ENCODE measurements around the gene GET4. TPM values are rescaled to one million over a fixed set of nuclear protein-coding genes. Genes with fewer than 3 reads are reported as not detected.

Gene GET4
- total RNA-seq, 1 experiment from 2014 or later = 90.9 TPM

- Histone ChIP-seq H3K4me1 (ENCODE audit: control insufficient read depth, insufficient read depth, low read length) (peaks cover 12% of the 10 kb centered on the region), H3K9me3 (ENCODE audit: control insufficient read depth, insufficient read depth, low read depth, low read length) (no peaks in the 10 kb centered on the region), H3K36me3 (ENCODE audit: control insufficient read depth, insufficient read depth, low read length) (peaks cover 3% of the 10 kb centered on the region; the same call in 1 of the 2 replicates), H3K4me3 (ENCODE audit: low read depth in 2 of 2, low read length in 2 of 2) (no peak overlapping the region), H3K27ac (ENCODE audit: low read length) (no peak overlapping the region), H3K27me3 (ENCODE audit: control insufficient read depth, insufficient read depth, low read length) (no peaks in the 10 kb centered on the region)
- intact Hi-C loops (cut with micrococcal nuclease; ENCODE audit: unreplicated experiment) = no loop called here
- DNase-seq (ENCODE audit: low read depth, low spot score) (no peak), ATAC-seq (no peak)
- BruUV-seq (replicated peaks) = no TSS peak
- TF ChIP-seq POLR2AphosphoS5 (IDR thresholded peaks at IDR 0.05; ENCODE audit: low read depth, low read length) (no peak), SIN3A (IDR thresholded peaks at IDR 0.05; ENCODE audit: borderline replicate concordance, insufficient read depth, low read depth, low read length) (no peak), TCF7L2 (IDR thresholded peaks at IDR 0.05; ENCODE audit: low read depth, low read length) (no peak), REST (IDR thresholded peaks at IDR 0.05; ENCODE audit: insufficient read depth in 1 of 2, low read depth in 2 of 2, low read length in 1 of 2) (no peak)
- TF ChIP-seq, protein P1, sequence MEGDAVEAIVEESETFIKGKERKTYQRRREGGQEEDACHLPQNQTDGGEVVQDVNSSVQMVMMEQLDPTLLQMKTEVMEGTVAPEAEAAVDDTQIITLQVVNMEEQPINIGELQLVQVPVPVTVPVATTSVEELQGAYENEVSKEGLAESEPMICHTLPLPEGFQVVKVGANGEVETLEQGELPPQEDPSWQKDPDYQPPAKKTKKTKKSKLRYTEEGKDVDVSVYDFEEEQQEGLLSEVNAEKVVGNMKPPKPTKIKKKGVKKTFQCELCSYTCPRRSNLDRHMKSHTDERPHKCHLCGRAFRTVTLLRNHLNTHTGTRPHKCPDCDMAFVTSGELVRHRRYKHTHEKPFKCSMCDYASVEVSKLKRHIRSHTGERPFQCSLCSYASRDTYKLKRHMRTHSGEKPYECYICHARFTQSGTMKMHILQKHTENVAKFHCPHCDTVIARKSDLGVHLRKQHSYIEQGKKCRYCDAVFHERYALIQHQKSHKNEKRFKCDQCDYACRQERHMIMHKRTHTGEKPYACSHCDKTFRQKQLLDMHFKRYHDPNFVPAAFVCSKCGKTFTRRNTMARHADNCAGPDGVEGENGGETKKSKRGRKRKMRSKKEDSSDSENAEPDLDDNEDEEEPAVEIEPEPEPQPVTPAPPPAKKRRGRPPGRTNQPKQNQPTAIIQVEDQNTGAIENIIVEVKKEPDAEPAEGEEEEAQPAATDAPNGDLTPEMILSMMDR (IDR thresholded peaks at IDR 0.05) = no peak
- POLR2A ChIA-PET = no interaction called here
- CTCF ChIA-PET = no interaction called here
- in situ Hi-C loops (cut with HindIII; ENCODE audit: low pct_unique_long_range_greater_than_20kb, low sequenced_read_pairs) = no loop called here
Observed at GRCh38 chr7:898460-898854, 22.1 kb downstream of the GET4 start.

DNA sequence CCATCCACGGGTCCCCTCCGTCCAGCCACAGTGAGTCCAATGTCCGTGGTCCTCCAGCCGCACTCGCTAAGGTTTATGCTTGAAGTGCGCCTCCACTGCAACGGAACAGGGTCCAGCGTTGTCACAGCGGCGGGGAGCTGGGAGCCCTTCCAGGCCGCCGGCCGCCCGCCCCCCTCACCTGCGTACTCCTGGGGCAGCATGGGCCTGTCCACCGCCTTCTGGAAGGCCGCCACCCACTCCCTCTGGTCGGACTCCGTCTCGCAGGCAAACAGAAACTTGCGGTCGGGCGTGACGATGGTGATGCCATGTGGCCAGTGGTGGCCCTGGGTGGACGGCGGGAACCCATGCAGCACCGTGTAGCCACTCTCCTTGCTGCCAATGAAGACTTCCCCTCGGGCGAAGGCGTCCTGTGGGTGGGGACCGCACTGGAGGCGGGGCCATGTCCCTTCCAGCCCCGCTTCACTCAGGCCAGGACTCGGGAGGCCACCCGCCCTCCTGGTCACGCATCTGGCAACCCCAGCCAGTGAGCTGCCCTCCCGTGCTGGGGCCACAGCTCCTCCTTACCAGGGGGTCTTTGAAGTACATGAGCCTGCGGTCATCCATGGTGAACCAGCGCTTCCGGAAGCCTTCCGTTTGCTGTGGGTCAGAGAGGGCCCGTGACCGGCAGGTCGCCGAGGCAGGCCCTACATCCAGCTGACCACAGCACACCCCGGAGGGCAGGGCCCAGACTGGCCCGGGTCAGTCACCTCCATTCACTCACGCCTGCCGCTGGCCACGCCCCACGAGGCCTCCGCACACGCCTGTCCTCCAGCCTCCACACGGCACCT is 22.7 kb downstream of the GET4 start:
- H3K36me3 ChIP-seq (ENCODE audit: control insufficient read depth, insufficient read depth, low read length) = peaks cover 3% of the 10 kb centered on the region; the same call in 1 of the 2 replicates
- intact Hi-C loops (cut with micrococcal nuclease; ENCODE audit: unreplicated experiment) (no loop called here), in situ Hi-C loops (cut with HindIII; ENCODE audit: low pct_unique_long_range_greater_than_20kb, low sequenced_read_pairs) (no loop called here)
- H3K4me1 ChIP-seq (ENCODE audit: control insufficient read depth, insufficient read depth, low read length) = peaks cover 12% of the 10 kb centered on the region
- no peak for DNase-seq (ENCODE audit: low read depth, low spot score)
- H3K9me3 ChIP-seq (ENCODE audit: control insufficient read depth, insufficient read depth, low read depth, low read length) = no peaks in the 10 kb centered on the region
- no peak overlapping the region for H3K27ac ChIP-seq (ENCODE audit: low read length)
- no peak overlapping the region for H3K4me3 ChIP-seq (ENCODE audit: low read depth in 2 of 2, low read length in 2 of 2)
- TF ChIP-seq POLR2AphosphoS5 (IDR thresholded peaks at IDR 0.05; ENCODE audit: low read depth, low read length) = no peak
- TF ChIP-seq SIN3A (IDR thresholded peaks at IDR 0.05; ENCODE audit: borderline replicate concordance, insufficient read depth, low read depth, low read length) = no peak
- TF ChIP-seq REST (IDR thresholded peaks at IDR 0.05; ENCODE audit: insufficient read depth in 1 of 2, low read depth in 2 of 2, low read length in 1 of 2) = no peak
- TF ChIP-seq, protein P1 (IDR thresholded peaks at IDR 0.05) = no peak
- TF ChIP-seq TCF7L2 (IDR thresholded peaks at IDR 0.05; ENCODE audit: low read depth, low read length) = no peak
- POLR2A ChIA-PET = no interaction called here
- peak; percentile 26 for ATAC-seq
- no peaks in the 10 kb centered on the region for H3K27me3 ChIP-seq (ENCODE audit: control insufficient read depth, insufficient read depth, low read length)
- BruUV-seq (replicated peaks) = no TSS peak
- CTCF ChIA-PET = no interaction called here

Measured in Panc1 (cell line).